ENCODE measurements around the gene HINT3. TPM values are rescaled to one million over a fixed set of nuclear protein-coding genes. Genes with fewer than 3 reads are reported as not detected.
"Not testable (repeated sequence)": the region's sequence is repeated elsewhere in the genome, so short reads cannot be mapped to it uniquely, and the experiment has no call there.

Gene HINT3
- total and polyA plus RNA-seq, 4 donors = 5.6 to 17.4 (median 10.6) TPM

DNA sequence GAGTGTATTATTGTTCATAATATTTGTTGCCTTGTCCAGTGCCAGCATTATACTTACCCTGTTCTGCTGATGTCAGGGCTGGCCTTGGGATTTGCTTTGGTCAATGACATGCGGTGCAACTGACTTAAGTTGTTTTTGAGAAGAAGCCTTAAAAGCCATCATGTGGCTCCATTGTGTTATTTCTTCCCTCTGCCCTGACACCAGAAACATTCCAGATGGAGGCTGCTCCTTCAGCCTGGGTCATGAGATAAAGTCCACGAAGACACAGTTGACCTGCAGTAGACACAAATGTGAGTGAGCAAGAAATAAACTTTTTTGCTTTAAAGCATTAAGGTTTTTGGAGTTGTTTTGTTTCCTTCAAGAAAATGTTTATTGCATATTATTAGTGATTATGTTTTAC is 7.5 kb upstream of the HINT3 start:
- DNase-seq (ENCODE audit: low spot score) = no peak
- H3K36me3 ChIP-seq (ENCODE audit: control insufficient read depth in 4 of 4, insufficient read depth in 3 of 4, low read depth in 1 of 4, low read length in 3 of 4) = no peaks in the 10 kb centered on the region
- TF ChIP-seq HNF4G (IDR thresholded peaks at IDR 0.05) (no peak), JUND (IDR thresholded peaks at IDR 0.05) (no peak), FOXA1 (IDR thresholded peaks at IDR 0.05) (no peak), SP1 (IDR thresholded peaks at IDR 0.05) (no peak)
- TF ChIP-seq, protein P1, sequence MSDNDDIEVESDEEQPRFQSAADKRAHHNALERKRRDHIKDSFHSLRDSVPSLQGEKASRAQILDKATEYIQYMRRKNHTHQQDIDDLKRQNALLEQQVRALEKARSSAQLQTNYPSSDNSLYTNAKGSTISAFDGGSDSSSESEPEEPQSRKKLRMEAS (IDR thresholded peaks at IDR 0.05) = no peak
- TF ChIP-seq, protein P2, sequence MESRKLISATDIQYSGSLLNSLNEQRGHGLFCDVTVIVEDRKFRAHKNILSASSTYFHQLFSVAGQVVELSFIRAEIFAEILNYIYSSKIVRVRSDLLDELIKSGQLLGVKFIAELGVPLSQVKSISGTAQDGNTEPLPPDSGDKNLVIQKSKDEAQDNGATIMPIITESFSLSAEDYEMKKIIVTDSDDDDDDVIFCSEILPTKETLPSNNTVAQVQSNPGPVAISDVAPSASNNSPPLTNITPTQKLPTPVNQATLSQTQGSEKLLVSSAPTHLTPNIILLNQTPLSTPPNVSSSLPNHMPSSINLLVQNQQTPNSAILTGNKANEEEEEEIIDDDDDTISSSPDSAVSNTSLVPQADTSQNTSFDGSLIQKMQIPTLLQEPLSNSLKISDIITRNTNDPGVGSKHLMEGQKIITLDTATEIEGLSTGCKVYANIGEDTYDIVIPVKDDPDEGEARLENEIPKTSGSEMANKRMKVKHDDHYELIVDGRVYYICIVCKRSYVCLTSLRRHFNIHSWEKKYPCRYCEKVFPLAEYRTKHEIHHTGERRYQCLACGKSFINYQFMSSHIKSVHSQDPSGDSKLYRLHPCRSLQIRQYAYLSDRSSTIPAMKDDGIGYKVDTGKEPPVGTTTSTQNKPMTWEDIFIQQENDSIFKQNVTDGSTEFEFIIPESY (IDR thresholded peaks at IDR 0.05) = no peak
- TF ChIP-seq, protein P3, sequence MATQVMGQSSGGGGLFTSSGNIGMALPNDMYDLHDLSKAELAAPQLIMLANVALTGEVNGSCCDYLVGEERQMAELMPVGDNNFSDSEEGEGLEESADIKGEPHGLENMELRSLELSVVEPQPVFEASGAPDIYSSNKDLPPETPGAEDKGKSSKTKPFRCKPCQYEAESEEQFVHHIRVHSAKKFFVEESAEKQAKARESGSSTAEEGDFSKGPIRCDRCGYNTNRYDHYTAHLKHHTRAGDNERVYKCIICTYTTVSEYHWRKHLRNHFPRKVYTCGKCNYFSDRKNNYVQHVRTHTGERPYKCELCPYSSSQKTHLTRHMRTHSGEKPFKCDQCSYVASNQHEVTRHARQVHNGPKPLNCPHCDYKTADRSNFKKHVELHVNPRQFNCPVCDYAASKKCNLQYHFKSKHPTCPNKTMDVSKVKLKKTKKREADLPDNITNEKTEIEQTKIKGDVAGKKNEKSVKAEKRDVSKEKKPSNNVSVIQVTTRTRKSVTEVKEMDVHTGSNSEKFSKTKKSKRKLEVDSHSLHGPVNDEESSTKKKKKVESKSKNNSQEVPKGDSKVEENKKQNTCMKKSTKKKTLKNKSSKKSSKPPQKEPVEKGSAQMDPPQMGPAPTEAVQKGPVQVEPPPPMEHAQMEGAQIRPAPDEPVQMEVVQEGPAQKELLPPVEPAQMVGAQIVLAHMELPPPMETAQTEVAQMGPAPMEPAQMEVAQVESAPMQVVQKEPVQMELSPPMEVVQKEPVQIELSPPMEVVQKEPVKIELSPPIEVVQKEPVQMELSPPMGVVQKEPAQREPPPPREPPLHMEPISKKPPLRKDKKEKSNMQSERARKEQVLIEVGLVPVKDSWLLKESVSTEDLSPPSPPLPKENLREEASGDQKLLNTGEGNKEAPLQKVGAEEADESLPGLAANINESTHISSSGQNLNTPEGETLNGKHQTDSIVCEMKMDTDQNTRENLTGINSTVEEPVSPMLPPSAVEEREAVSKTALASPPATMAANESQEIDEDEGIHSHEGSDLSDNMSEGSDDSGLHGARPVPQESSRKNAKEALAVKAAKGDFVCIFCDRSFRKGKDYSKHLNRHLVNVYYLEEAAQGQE (IDR thresholded peaks at IDR 0.05) = no peak
- 80% methylated on average over 2 of the region's 2 CpGs for WGBS
- no peak overlapping the region for H3K4me3 ChIP-seq (ENCODE audit: low read depth in 1 of 3, low read length in 3 of 3)
- H3K9me3 ChIP-seq (ENCODE audit: control insufficient read depth in 4 of 4, low read length in 3 of 4) = no peaks in the 10 kb centered on the region
- H3K27me3 ChIP-seq (ENCODE audit: control insufficient read depth in 4 of 4, insufficient read depth in 4 of 4, low read length in 3 of 4) = no peaks in the 10 kb centered on the region
- H3K9ac ChIP-seq (ENCODE audit: low read depth in 1 of 2, low read length in 2 of 2) = no peak overlapping the region
- H3K4me1 ChIP-seq (ENCODE audit: control insufficient read depth in 4 of 4, insufficient read depth in 4 of 4, low read length in 3 of 4) = peaks cover 2 to 17% (median 12%) of the 10 kb centered on the region in 4 donors
- no peak overlapping the region for H3K27ac ChIP-seq (ENCODE audit: low read depth in 1 of 2, low read length in 2 of 2)

DNA sequence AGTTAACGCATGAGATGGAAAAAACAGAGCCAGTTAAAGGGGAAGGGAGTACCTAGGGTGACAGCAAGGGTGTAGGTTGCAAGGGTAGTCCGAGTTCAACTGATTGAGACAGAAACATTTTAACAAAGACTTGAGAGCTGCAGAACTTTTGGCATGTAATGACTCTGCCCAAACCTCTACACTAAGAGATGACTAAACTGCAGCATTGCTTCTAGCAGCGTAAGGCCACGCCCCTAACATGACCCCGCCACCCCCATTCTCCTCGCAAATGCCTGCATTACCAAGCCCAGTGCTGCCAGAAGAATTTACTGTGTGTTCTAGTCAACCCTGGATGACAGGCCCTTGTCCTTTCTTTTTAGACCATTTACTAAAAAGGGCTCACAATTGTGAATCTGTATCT is 6.3 kb upstream of the HINT3 start:
- Histone ChIP-seq H3K27me3 (ENCODE audit: control insufficient read depth in 4 of 4, insufficient read depth in 4 of 4, low read length in 3 of 4) (no peaks in the 10 kb centered on the region), H3K9me3 (ENCODE audit: control insufficient read depth in 4 of 4, low read length in 3 of 4) (no peaks in the 10 kb centered on the region), H3K9ac (ENCODE audit: low read depth in 1 of 2, low read length in 2 of 2) (no peak overlapping the region), H3K4me1 (ENCODE audit: control insufficient read depth in 4 of 4, insufficient read depth in 4 of 4, low read length in 3 of 4) (peaks cover 2 to 7% (median 5%) of the 10 kb centered on the region in 4 donors), H3K36me3 (ENCODE audit: control insufficient read depth in 4 of 4, insufficient read depth in 3 of 4, low read depth in 1 of 4, low read length in 3 of 4) (no peaks in the 10 kb centered on the region), H3K4me3 (ENCODE audit: low read depth in 1 of 3, low read length in 3 of 3) (no peak overlapping the region), H3K27ac (ENCODE audit: low read depth in 1 of 2, low read length in 2 of 2) (no peak overlapping the region)
- TF ChIP-seq RXRA (IDR thresholded peaks at IDR 0.05) (no peak), FOXA1 (IDR thresholded peaks at IDR 0.05) (no peak), HNF4G (IDR thresholded peaks at IDR 0.05) (no peak), YY1 (IDR thresholded peaks at IDR 0.05) (no peak), FOXA2 (IDR thresholded peaks at IDR 0.05) (no peak), JUND (IDR thresholded peaks at IDR 0.05) (no peak), EGR1 (IDR thresholded peaks at IDR 0.05; ENCODE audit: low read depth in 2 of 2) (no peak), TAF1 (conservative IDR thresholded peaks at IDR 0.05) (no peak), NR2F2 (IDR thresholded peaks at IDR 0.05) (no peak)
- TF ChIP-seq, protein P2 (IDR thresholded peaks at IDR 0.05) = no peak
- WGBS = 92% methylated on average over 6 of the region's 6 CpGs
- no peak for DNase-seq (ENCODE audit: low spot score)

DNA sequence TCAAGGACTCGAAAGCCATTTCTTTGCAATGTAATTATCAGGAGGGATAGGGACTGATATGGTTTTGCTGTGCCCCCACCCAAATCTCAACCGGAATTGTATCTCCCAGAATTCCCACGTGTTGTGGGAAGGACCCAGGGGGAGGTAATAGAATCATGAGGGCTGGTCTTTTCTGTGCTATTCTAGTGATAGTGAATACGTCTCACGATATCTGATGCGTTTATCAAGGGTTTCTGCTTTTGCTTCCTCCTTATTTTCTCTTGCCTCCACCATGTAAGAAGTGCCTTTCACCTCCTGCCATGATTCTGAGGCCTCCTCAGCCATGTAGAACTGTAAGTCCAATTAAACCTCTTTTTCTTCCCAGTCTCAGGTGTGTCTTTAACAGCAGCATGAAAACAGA is 5.9 kb upstream of the HINT3 start:
- not testable (repeated sequence) for H3K9me3 ChIP-seq (ENCODE audit: control insufficient read depth in 4 of 4, low read length in 3 of 4); H3K27ac ChIP-seq (ENCODE audit: low read depth in 1 of 2, low read length in 2 of 2); H3K4me3 ChIP-seq (ENCODE audit: low read depth in 1 of 3, low read length in 3 of 3); H3K27me3 ChIP-seq (ENCODE audit: control insufficient read depth in 4 of 4, insufficient read depth in 4 of 4, low read length in 3 of 4); H3K36me3 ChIP-seq (ENCODE audit: control insufficient read depth in 4 of 4, insufficient read depth in 3 of 4, low read depth in 1 of 4, low read length in 3 of 4); H3K4me1 ChIP-seq (ENCODE audit: control insufficient read depth in 4 of 4, insufficient read depth in 4 of 4, low read length in 3 of 4); DNase-seq (ENCODE audit: low spot score); H3K9ac ChIP-seq (ENCODE audit: low read depth in 1 of 2, low read length in 2 of 2)
- WGBS = 91% methylated on average over 6 of the region's 6 CpGs
